ENCODE measurements around the gene MUC12. TPM values are rescaled to one million over a fixed set of nuclear protein-coding genes. Genes with fewer than 3 reads are reported as not detected.

Gene MUC12
- total and polyA plus RNA-seq, 4 donors = 0.16 TPM; not detected in 3

DNA sequence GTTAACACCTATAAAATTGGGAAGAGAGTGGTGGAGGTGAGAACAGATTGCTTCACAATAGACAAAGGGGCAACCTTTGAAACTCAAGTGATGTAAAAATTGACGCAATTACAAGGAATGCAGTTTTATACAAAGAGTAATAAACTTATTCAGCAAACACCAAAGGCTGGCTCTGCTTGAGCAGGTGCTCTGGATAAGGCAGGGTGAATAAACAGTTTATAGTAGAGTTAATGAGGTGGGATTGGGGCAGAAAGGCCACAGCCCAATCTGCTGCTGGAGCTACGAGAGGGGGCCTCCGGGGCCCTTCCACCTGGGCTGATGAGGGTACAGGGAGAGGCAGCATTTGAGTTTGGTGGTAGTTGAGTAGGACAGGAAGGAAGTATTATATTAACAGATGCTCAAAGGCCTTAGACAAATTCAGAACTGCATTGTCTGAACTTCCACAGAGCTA, 6.0 kb downstream of the MUC12 start:
- no peak overlapping the region for H3K27ac ChIP-seq (ENCODE audit: low read depth in 1 of 2, low read length in 2 of 2)
- 71% methylated on average over 3 of the region's 3 CpGs for WGBS

DNA sequence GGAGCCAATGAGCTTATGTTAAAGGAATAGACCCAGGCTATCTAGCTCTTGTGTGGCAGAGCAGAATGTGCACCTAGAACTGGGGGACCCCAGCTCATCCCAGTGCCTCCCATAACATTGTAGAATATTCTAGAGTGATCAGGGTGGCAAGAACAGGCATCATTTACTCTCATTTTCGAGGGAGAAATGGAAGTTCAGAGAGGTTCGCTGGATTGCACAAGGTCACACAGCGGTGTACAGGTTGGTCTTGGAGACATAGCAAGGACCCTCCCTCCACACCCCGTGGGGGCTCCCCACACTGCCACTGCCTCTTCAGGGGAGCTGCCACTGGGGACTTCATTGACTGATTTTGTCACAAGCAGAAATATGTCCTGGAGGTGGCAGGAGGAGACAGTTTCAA, 8.9 kb downstream of the MUC12 start:
- no peak overlapping the region for H3K9ac ChIP-seq (ENCODE audit: low read depth in 1 of 2, low read length in 2 of 2)
- H3K9me3 ChIP-seq (ENCODE audit: control insufficient read depth in 4 of 4, low read length in 3 of 4) = no peaks in the 10 kb centered on the region
- no peak overlapping the region for H3K4me3 ChIP-seq (ENCODE audit: low read depth in 1 of 3, low read length in 3 of 3)
- no peak overlapping the region for H3K27ac ChIP-seq (ENCODE audit: low read depth in 1 of 2, low read length in 2 of 2)
- no peaks in the 10 kb centered on the region for H3K27me3 ChIP-seq (ENCODE audit: control insufficient read depth in 4 of 4, insufficient read depth in 4 of 4, low read length in 3 of 4)
- no peaks in the 10 kb centered on the region for H3K4me1 ChIP-seq (ENCODE audit: control insufficient read depth in 4 of 4, insufficient read depth in 4 of 4, low read length in 3 of 4)
- H3K36me3 ChIP-seq (ENCODE audit: control insufficient read depth in 4 of 4, insufficient read depth in 3 of 4, low read depth in 1 of 4, low read length in 3 of 4) = no peaks in the 10 kb centered on the region
- WGBS = 76% methylated on average over 4 of the region's 4 CpGs
- DNase-seq (ENCODE audit: low spot score) = no peak
- TF ChIP-seq HNF4G (IDR thresholded peaks at IDR 0.05) (no peak), EGR1 (IDR thresholded peaks at IDR 0.05; ENCODE audit: low read depth in 2 of 2) (no peak), YY1 (IDR thresholded peaks at IDR 0.05) (no peak), RAD21 (IDR thresholded peaks at IDR 0.05) (no peak), NR2F2 (IDR thresholded peaks at IDR 0.05) (no peak), GABPA (IDR thresholded peaks at IDR 0.05 in 1 of 2, conservative IDR thresholded peaks at IDR 0.05 in 1 of 2) (no peak), JUND (IDR thresholded peaks at IDR 0.05) (no peak)
- TF ChIP-seq, protein P1, sequence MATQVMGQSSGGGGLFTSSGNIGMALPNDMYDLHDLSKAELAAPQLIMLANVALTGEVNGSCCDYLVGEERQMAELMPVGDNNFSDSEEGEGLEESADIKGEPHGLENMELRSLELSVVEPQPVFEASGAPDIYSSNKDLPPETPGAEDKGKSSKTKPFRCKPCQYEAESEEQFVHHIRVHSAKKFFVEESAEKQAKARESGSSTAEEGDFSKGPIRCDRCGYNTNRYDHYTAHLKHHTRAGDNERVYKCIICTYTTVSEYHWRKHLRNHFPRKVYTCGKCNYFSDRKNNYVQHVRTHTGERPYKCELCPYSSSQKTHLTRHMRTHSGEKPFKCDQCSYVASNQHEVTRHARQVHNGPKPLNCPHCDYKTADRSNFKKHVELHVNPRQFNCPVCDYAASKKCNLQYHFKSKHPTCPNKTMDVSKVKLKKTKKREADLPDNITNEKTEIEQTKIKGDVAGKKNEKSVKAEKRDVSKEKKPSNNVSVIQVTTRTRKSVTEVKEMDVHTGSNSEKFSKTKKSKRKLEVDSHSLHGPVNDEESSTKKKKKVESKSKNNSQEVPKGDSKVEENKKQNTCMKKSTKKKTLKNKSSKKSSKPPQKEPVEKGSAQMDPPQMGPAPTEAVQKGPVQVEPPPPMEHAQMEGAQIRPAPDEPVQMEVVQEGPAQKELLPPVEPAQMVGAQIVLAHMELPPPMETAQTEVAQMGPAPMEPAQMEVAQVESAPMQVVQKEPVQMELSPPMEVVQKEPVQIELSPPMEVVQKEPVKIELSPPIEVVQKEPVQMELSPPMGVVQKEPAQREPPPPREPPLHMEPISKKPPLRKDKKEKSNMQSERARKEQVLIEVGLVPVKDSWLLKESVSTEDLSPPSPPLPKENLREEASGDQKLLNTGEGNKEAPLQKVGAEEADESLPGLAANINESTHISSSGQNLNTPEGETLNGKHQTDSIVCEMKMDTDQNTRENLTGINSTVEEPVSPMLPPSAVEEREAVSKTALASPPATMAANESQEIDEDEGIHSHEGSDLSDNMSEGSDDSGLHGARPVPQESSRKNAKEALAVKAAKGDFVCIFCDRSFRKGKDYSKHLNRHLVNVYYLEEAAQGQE (IDR thresholded peaks at IDR 0.05) = no peak
- TF ChIP-seq, protein P2, sequence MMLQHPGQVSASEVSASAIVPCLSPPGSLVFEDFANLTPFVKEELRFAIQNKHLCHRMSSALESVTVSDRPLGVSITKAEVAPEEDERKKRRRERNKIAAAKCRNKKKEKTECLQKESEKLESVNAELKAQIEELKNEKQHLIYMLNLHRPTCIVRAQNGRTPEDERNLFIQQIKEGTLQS (IDR thresholded peaks at IDR 0.05) = no peak

More for the DNA sequence above, 6.0 kb downstream of the MUC12 start:
- H3K9me3 ChIP-seq (ENCODE audit: control insufficient read depth in 4 of 4, low read length in 3 of 4) = no peaks in the 10 kb centered on the region
- no peak overlapping the region for H3K9ac ChIP-seq (ENCODE audit: low read depth in 1 of 2, low read length in 2 of 2)
- DNase-seq (ENCODE audit: low spot score) = no peak
- H3K36me3 ChIP-seq (ENCODE audit: control insufficient read depth in 4 of 4, insufficient read depth in 3 of 4, low read depth in 1 of 4, low read length in 3 of 4) = no peaks in the 10 kb centered on the region
- TF ChIP-seq FOXA2 (IDR thresholded peaks at IDR 0.05) (no peak), HNF4A (conservative IDR thresholded peaks at IDR 0.05) (no peak), NR2F2 (IDR thresholded peaks at IDR 0.05) (no peak), GABPA (IDR thresholded peaks at IDR 0.05 in 1 of 2, conservative IDR thresholded peaks at IDR 0.05 in 1 of 2) (no peak), RXRA (IDR thresholded peaks at IDR 0.05) (no peak), JUND (IDR thresholded peaks at IDR 0.05) (no peak), EGR1 (IDR thresholded peaks at IDR 0.05; ENCODE audit: low read depth in 2 of 2) (no peak), RAD21 (IDR thresholded peaks at IDR 0.05) (no peak)
- TF ChIP-seq, protein P3, sequence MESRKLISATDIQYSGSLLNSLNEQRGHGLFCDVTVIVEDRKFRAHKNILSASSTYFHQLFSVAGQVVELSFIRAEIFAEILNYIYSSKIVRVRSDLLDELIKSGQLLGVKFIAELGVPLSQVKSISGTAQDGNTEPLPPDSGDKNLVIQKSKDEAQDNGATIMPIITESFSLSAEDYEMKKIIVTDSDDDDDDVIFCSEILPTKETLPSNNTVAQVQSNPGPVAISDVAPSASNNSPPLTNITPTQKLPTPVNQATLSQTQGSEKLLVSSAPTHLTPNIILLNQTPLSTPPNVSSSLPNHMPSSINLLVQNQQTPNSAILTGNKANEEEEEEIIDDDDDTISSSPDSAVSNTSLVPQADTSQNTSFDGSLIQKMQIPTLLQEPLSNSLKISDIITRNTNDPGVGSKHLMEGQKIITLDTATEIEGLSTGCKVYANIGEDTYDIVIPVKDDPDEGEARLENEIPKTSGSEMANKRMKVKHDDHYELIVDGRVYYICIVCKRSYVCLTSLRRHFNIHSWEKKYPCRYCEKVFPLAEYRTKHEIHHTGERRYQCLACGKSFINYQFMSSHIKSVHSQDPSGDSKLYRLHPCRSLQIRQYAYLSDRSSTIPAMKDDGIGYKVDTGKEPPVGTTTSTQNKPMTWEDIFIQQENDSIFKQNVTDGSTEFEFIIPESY (IDR thresholded peaks at IDR 0.05) = no peak
- TF ChIP-seq, protein P4, sequence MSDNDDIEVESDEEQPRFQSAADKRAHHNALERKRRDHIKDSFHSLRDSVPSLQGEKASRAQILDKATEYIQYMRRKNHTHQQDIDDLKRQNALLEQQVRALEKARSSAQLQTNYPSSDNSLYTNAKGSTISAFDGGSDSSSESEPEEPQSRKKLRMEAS (IDR thresholded peaks at IDR 0.05) = no peak
- TF ChIP-seq, protein P1 (IDR thresholded peaks at IDR 0.05) = no peak
- TF ChIP-seq, protein P5, sequence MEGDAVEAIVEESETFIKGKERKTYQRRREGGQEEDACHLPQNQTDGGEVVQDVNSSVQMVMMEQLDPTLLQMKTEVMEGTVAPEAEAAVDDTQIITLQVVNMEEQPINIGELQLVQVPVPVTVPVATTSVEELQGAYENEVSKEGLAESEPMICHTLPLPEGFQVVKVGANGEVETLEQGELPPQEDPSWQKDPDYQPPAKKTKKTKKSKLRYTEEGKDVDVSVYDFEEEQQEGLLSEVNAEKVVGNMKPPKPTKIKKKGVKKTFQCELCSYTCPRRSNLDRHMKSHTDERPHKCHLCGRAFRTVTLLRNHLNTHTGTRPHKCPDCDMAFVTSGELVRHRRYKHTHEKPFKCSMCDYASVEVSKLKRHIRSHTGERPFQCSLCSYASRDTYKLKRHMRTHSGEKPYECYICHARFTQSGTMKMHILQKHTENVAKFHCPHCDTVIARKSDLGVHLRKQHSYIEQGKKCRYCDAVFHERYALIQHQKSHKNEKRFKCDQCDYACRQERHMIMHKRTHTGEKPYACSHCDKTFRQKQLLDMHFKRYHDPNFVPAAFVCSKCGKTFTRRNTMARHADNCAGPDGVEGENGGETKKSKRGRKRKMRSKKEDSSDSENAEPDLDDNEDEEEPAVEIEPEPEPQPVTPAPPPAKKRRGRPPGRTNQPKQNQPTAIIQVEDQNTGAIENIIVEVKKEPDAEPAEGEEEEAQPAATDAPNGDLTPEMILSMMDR (IDR thresholded peaks at IDR 0.05; ENCODE audit: low read depth, low read length, missing input control) = no peak
- TF ChIP-seq, protein P2 (IDR thresholded peaks at IDR 0.05) = no peak
- H3K4me3 ChIP-seq (ENCODE audit: low read depth in 1 of 3, low read length in 3 of 3) = no peak overlapping the region
- no peaks in the 10 kb centered on the region for H3K4me1 ChIP-seq (ENCODE audit: control insufficient read depth in 4 of 4, insufficient read depth in 4 of 4, low read length in 3 of 4)
- H3K27me3 ChIP-seq (ENCODE audit: control insufficient read depth in 4 of 4, insufficient read depth in 4 of 4, low read length in 3 of 4) = no peaks in the 10 kb centered on the region

Data from liver (tissue), 9 donors.